MM.1S (cell line): ENCODE results near the gene PCSK9.

ENCODE experiments used
- EZH2 ChIP-seq: fragments of 300-600 bp; sonication (generic); optimal IDR thresholded peaks from 2 replicates; pipeline ENCODE3; 2017; ENCODE audit warnings: low read depth, mild to moderate bottlenecking, antibody characterized with exemption, low read length, mixed read lengths
- EZH2phosphoT487 ChIP-seq: fragments of 300-600 bp; sonication (generic); IDR thresholded peaks from 2 replicates; pipeline ENCODE4 v1.6.1; 2018; ENCODE audit warnings: antibody characterized with exemption, low read length
- TF ChIP-seq, protein P1 (sequence below): fragments of 300-600 bp; sonication (generic); IDR thresholded peaks from 2 replicates; pipeline ENCODE4 v1.5.1; 2016; ENCODE audit warnings: antibody characterized with exemption, low read length, mixed read lengths

DNA sequence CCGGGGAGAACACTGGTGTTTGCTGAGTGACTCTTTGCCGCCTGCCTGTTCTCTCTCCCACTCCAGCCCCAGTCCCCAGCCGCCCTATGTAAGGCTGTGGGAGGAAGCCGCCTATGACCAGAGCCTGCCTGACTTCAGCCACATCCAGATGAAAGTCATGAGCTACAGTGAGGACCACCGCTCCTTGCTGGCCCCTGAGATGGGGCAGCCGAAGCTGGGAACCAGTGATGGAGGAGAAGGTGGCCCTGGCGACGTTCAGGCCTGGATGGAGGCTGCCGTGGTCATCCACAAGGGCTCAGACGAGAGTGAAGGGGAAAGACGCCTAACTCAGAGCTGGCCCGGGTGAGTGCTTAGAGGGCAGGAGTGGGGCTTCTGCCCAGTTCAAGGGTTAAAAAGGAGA, 32.4 kb upstream of the PCSK9 start:
- TF ChIP-seq, protein P1, sequence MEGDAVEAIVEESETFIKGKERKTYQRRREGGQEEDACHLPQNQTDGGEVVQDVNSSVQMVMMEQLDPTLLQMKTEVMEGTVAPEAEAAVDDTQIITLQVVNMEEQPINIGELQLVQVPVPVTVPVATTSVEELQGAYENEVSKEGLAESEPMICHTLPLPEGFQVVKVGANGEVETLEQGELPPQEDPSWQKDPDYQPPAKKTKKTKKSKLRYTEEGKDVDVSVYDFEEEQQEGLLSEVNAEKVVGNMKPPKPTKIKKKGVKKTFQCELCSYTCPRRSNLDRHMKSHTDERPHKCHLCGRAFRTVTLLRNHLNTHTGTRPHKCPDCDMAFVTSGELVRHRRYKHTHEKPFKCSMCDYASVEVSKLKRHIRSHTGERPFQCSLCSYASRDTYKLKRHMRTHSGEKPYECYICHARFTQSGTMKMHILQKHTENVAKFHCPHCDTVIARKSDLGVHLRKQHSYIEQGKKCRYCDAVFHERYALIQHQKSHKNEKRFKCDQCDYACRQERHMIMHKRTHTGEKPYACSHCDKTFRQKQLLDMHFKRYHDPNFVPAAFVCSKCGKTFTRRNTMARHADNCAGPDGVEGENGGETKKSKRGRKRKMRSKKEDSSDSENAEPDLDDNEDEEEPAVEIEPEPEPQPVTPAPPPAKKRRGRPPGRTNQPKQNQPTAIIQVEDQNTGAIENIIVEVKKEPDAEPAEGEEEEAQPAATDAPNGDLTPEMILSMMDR: no peak
- TF ChIP-seq EZH2 (no peak), EZH2phosphoT487 (no peak)
